Calu3 (cell line): Measurements from ENCODE around the gene KRT80. TPM values are rescaled to one million over a fixed set of nuclear protein-coding genes. Genes with fewer than 3 reads are reported as not detected.

Source experiments
- BruUV-seq: library from RNA; stranded (reverse); fragments of 400-500 nt; replicated peaks from 2 replicates; lab custom pipeline; 2021; lab: Mats Ljungman, UMichigan
- CTCF ChIA-PET: fragments of 300-600 bp; sonication (Branson Sonifier 250); formaldehyde crosslinking; loops from one replicate; lab custom pipeline; 2022; ENCODE audit warnings: antibody characterized with exemption; lab: Charles Lee
- DNase-seq: peaks from one replicate; pipeline ENCODE4 v3.0.0; 2022
- H3K27ac Mint-ChIP-seq: one replicate; pipeline ENCODE4 v1.8.0; 2022; ENCODE audit warnings: mixed read lengths; ENCODE audit not compliant: unreplicated experiment
- H3K27me3 Mint-ChIP-seq: one replicate; pipeline ENCODE4 v1.8.0; 2022; ENCODE audit warnings: mixed read lengths; ENCODE audit not compliant: unreplicated experiment
- H3K36me3 Mint-ChIP-seq: one replicate; pipeline ENCODE4 v1.8.0; 2022; ENCODE audit warnings: mild to moderate bottlenecking, moderate library complexity, mixed read lengths; ENCODE audit not compliant: insufficient read depth, unreplicated experiment
- H3K4me1 Mint-ChIP-seq: one replicate; pipeline ENCODE4 v1.8.0; 2022; ENCODE audit warnings: mild to moderate bottlenecking, low read depth, mixed read lengths; ENCODE audit not compliant: unreplicated experiment
- H3K4me3 Mint-ChIP-seq: one replicate; pipeline ENCODE4 v1.8.0; 2022; ENCODE audit warnings: mild to moderate bottlenecking, low read depth, moderate library complexity, mixed read lengths; ENCODE audit not compliant: unreplicated experiment
- H3K9me3 Mint-ChIP-seq: one replicate; pipeline ENCODE4 v1.8.0; 2022; ENCODE audit warnings: low read depth, mixed read lengths; ENCODE audit not compliant: unreplicated experiment
- intact Hi-C: fragments of 100-400 bp; cut with micrococcal nuclease; formaldehyde crosslinking; loops from one replicate; pipeline ENCODE4 v1.10.0; 2022; ENCODE audit not compliant: unreplicated experiment
- total RNA-seq: library from RNA; stranded (reverse); gene quantifications from 2 replicates; pipeline ENCODE4 v1.2.3, GENCODE V29; 2022
- TF ChIP-seq, protein P1 (sequence below): fragments of 200-600 bp; IDR thresholded peaks from one replicate; pipeline ENCODE4 v1.8.0; 2022; ENCODE audit warnings: antibody characterized with exemption; ENCODE audit not compliant: unreplicated experiment

Gene KRT80
- total RNA-seq, 1 experiment from 2014 or later = 45.5 TPM

DNA sequence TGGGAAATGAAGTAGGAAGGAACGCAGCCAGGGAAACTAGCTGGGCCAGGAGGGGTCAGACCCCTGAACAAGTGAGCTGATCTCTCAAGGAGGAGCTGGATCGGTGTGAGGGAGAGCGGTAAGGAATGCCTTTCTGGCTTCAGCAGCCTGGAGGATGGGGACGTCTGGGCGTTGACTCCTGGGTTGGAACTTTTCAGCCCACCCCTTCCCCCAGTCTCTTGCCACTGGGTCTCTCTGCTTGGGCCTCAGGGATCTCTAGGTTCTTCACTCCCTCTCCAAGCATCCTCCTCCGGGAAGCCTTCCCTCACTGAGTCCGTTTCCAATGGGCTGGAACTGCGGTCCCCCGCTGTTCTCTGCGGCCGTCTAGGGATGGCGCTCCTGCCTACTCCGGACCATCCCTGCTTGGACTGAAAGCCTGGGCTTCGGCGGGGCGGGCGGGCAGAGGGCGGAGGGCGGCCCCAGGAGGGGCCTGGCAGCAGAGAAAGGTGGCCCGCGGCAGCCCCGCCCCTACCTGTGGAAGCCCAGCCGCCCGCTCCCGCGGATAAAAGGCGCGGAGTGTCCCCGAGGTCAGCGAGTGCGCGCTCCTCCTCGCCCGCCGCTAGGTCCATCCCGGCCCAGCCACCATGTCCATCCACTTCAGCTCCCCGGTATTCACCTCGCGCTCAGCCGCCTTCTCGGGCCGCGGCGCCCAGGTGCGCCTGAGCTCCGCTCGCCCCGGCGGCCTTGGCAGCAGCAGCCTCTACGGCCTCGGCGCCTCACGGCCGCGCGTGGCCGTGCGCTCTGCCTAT lies 41.1 kb upstream of the KRT80 start, which contains the start of gene KRT7:
Gene KRT7 (plus strand): TSS at position 570 of the 788 bp plus-strand sequence. CDS start 54 bp downstream, at position 624.
- Mint-ChIP-seq H3K36me3 (peaks cover 83% of the 10 kb centered on the region), H3K27me3 (no peaks in the 10 kb centered on the region), H3K4me1 (peaks cover 64% of the 10 kb centered on the region), H3K27ac (peak within 1 kb of the TSS; percentile 97), H3K4me3 (peak within 1 kb of the TSS; percentile 85), H3K9me3 (no peaks in the 10 kb centered on the region)
- intact Hi-C loops = loop anchor here (10.0 kb wide), 1 partner anchor 52 kb away; no protein-coding TSS in a partner anchor
- TF ChIP-seq, protein P1, sequence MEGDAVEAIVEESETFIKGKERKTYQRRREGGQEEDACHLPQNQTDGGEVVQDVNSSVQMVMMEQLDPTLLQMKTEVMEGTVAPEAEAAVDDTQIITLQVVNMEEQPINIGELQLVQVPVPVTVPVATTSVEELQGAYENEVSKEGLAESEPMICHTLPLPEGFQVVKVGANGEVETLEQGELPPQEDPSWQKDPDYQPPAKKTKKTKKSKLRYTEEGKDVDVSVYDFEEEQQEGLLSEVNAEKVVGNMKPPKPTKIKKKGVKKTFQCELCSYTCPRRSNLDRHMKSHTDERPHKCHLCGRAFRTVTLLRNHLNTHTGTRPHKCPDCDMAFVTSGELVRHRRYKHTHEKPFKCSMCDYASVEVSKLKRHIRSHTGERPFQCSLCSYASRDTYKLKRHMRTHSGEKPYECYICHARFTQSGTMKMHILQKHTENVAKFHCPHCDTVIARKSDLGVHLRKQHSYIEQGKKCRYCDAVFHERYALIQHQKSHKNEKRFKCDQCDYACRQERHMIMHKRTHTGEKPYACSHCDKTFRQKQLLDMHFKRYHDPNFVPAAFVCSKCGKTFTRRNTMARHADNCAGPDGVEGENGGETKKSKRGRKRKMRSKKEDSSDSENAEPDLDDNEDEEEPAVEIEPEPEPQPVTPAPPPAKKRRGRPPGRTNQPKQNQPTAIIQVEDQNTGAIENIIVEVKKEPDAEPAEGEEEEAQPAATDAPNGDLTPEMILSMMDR = no peak
- TSS peak; percentile 79 for BruUV-seq
- CTCF ChIA-PET = interaction anchor here (1.9 kb wide), 1 partner anchor 11 kb away, joined by 5 read pairs; no protein-coding TSS in a partner anchor
- DNase-seq = peak; percentile 92

DNA sequence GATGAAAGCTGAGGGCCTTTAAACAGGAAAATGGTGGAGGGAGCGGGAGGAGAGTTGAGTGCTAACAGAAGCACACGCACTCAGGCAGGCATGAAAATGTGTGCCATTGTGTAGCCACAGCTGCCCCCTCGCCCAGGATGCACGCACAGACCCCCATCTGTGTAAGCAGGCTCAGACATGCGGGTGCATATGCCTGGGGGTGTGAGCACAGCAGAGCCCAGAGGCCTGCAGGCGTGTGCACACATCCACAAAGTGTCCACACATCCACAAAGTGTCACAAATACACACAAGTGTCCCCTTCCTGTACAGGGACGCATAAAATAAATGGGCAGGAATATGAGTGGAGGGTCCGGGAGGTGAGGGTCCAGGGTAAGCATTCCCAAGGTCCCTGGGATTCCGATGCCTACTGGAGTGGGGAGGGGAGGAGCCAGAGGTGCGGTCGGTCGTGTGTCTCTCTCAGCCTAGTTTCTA lies 40.4 kb upstream of the KRT80 start:
- H3K27ac Mint-ChIP-seq = peak overlapping the region; percentile 97
- H3K4me1 Mint-ChIP-seq = peaks cover 60% of the 10 kb centered on the region
- H3K27me3 Mint-ChIP-seq = no peaks in the 10 kb centered on the region
- TF ChIP-seq, protein P1 = no peak
- peaks cover 77% of the 10 kb centered on the region for H3K36me3 Mint-ChIP-seq
- H3K9me3 Mint-ChIP-seq = no peaks in the 10 kb centered on the region
- CTCF ChIA-PET = interaction anchor here (0.8 to 1.9 kb wide), 3 partner anchors 10 to 17 kb away, joined by 3 to 5 read pairs (median 4); no protein-coding TSS in a partner anchor
- intact Hi-C loops = loop anchor here (10.0 kb wide), 1 partner anchor 53 kb away; no protein-coding TSS in a partner anchor
- no TSS peak for BruUV-seq
- peak overlapping the region; percentile 85 for H3K4me3 Mint-ChIP-seq
- DNase-seq = peak; percentile 20

DNA sequence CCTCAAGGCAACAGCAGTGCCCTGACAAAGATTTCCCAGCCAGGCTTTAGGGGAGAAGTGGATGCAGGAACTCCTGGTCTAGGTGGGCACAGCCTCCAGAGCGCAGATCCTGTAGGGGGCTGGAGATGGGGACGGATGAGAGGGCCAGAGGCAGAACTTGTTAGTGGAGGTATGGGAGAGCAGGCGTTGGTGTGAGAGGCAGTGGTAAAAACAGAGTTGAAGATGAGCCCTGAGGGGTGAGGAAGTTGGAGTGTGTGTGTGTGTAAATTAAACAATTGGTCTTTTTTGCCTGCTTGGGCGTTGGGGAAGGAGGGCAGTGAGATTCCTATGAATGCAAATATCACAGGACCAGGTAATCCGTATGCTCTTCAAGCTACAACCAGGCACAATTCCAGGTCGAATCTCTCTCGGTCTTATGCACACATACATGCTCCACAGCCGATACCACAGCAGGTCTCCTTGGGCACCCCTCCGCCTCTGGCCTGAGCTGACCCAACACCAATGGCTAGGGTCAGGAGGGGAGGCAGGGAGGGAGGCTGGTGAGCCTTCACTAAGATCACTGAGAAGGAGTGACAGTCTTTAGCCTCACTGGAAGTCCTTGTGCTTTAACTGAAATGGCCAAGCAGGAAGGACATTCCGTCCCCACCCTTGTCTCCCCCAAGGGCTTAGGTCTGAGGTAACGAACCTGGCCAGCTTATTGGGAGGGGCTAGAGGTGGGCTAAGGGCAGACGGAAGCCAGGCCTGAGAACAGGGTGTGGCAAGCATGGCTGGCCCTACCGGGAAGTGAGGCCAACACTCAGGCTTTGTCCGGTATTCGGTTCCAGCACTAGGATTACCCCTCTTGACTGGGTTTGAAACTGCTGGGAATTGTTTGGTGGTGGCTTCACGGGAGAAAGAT lies 39.7 kb upstream of the KRT80 start:
- intact Hi-C loops = loop anchor here (2.0 to 10.0 kb wide), 2 partner anchors 15 to 53 kb away; no protein-coding TSS in a partner anchor
- TF ChIP-seq, protein P1 = no peak
- Mint-ChIP-seq H3K27ac (peak overlapping the region; percentile 97), H3K27me3 (no peaks in the 10 kb centered on the region), H3K4me3 (peak overlapping the region; percentile 85), H3K9me3 (peaks cover 3% of the 10 kb centered on the region), H3K4me1 (peaks cover 63% of the 10 kb centered on the region), H3K36me3 (peaks cover 70% of the 10 kb centered on the region)
- CTCF ChIA-PET = interaction anchor here (0.8 to 1.0 kb wide), 2 partner anchors 12 to 16 kb away, joined by 3 to 4 read pairs; no protein-coding TSS in a partner anchor
- DNase-seq = peak; percentile 71
- no TSS peak for BruUV-seq
